ENCODE measurements around the gene SPTBN1. TPM values are rescaled to one million over a fixed set of nuclear protein-coding genes. Genes with fewer than 3 reads are reported as not detected.

Gene SPTBN1
- total and polyA plus RNA-seq, 2 of the 13 experiments (the other 11 are each of a cell fraction or from before 2014, with no cell fraction given): 123 to 299 TPM

DNA sequence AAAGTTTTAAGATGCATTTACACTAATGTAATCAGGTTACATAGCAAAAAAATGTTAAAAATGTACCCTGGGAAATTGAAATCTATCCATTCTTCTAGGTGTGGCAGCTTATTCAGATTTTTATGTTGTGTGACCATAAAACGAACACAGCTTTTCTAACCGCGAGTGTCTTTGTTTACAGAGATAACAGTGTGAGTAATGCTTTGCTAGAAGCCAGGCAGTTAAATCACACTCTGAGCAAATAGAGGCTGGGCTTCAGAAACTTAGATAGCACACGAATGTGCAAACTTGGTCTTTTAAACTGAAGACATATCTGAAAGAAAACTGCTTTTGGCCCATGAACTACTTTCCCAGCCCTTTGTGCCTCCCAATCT is 116.1 kb downstream of the SPTBN1 start (continued):
- no peak for TF ChIP-seq PLSCR1 (CRISPR knock-in tag; IDR thresholded peaks at IDR 0.05; ENCODE audit: borderline replicate concordance)
- TF ChIP-seq RORA (CRISPR knock-in tag; IDR thresholded peaks at IDR 0.05): no peak
- TF ChIP-seq NCOR1 (IDR thresholded peaks at IDR 0.05; ENCODE audit: borderline replicate concordance, low read length): peak; percentile 16; the same call in 1 of the 2 replicates
- peak; percentile 95 for TF ChIP-seq SAP130 (CRISPR knock-in tag; IDR thresholded peaks at IDR 0.05; ENCODE audit: low read depth)
- no peak for TF ChIP-seq ZNF713 (CRISPR knock-in tag; IDR thresholded peaks at IDR 0.05)
- TF ChIP-seq ZNF629 (CRISPR knock-in tag; conservative IDR thresholded peaks at IDR 0.05): 0 out of 2 replicates have a peak, but pooled peaks have one; percentile 23
- TF ChIP-seq JDP2 (CRISPR knock-in tag; IDR thresholded peaks at IDR 0.05; ENCODE audit: borderline replicate concordance): no peak
- TF ChIP-seq, protein P1, sequence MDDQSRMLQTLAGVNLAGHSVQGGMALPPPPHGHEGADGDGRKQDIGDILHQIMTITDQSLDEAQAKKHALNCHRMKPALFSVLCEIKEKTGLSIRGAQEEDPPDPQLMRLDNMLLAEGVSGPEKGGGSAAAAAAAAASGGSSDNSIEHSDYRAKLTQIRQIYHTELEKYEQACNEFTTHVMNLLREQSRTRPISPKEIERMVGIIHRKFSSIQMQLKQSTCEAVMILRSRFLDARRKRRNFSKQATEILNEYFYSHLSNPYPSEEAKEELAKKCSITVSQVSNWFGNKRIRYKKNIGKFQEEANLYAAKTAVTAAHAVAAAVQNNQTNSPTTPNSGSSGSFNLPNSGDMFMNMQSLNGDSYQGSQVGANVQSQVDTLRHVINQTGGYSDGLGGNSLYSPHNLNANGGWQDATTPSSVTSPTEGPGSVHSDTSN (CRISPR knock-in tag; IDR thresholded peaks at IDR 0.05; ENCODE audit: borderline replicate concordance): no peak
- TF ChIP-seq LBX2 (CRISPR knock-in tag; IDR thresholded peaks at IDR 0.05; ENCODE audit: borderline replicate concordance): no peak
- TF ChIP-seq, protein P2, sequence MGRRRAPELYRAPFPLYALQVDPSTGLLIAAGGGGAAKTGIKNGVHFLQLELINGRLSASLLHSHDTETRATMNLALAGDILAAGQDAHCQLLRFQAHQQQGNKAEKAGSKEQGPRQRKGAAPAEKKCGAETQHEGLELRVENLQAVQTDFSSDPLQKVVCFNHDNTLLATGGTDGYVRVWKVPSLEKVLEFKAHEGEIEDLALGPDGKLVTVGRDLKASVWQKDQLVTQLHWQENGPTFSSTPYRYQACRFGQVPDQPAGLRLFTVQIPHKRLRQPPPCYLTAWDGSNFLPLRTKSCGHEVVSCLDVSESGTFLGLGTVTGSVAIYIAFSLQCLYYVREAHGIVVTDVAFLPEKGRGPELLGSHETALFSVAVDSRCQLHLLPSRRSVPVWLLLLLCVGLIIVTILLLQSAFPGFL (CRISPR knock-in tag; IDR thresholded peaks at IDR 0.05): no peak
- TF ChIP-seq NR2F1 (CRISPR knock-in tag; IDR thresholded peaks at IDR 0.05): no peak
- TF ChIP-seq YEATS2 (CRISPR knock-in tag; IDR thresholded peaks at IDR 0.05; ENCODE audit: borderline replicate concordance): no peak; the same call in 1 of the 2 replicates
- TF ChIP-seq TCF7L2 (IDR thresholded peaks at IDR 0.05; ENCODE audit: low read depth, low read length): peak; percentile 46; the same call in 1 of the 2 replicates
- TF ChIP-seq MTF1 (CRISPR knock-in tag; IDR thresholded peaks at IDR 0.05): no peak
- peak; percentile 89; the same call in 1 of the 2 replicates for TF ChIP-seq SALL1 (CRISPR knock-in tag; IDR thresholded peaks at IDR 0.05)
- no peak for TF ChIP-seq ZNF274 (CRISPR knock-in tag; IDR thresholded peaks at IDR 0.05)
- peak; percentile 53; the same call in 1 of the 2 replicates for TF ChIP-seq KMT2B (CRISPR knock-in tag; IDR thresholded peaks at IDR 0.05)
- TF ChIP-seq SIX4 (CRISPR knock-in tag; IDR thresholded peaks at IDR 0.05): no peak; the same call in 1 of the 2 replicates
- TF ChIP-seq RXRB (CRISPR knock-in tag; IDR thresholded peaks at IDR 0.05; ENCODE audit: borderline replicate concordance): peak; percentile 80
- peak; percentile 61; the same call in 1 of the 2 replicates for TF ChIP-seq SMARCC2 (IDR thresholded peaks at IDR 0.05)
- peak; percentile 88; the same call in 1 of the 2 replicates for TF ChIP-seq ZNF614 (CRISPR knock-in tag; IDR thresholded peaks at IDR 0.05; ENCODE audit: borderline replicate concordance)
- TF ChIP-seq ATF1 (CRISPR knock-in tag; IDR thresholded peaks at IDR 0.05): peak; percentile 59
- TF ChIP-seq ZNF644 (CRISPR knock-in tag; IDR thresholded peaks at IDR 0.05; ENCODE audit: low read depth): peak; percentile 42; the same call in 1 of the 2 replicates
- TF ChIP-seq KDM6A (CRISPR knock-in tag; IDR thresholded peaks at IDR 0.05; ENCODE audit: low read depth): no peak
- TF ChIP-seq ZMYM3 (CRISPR knock-in tag; IDR thresholded peaks at IDR 0.05): peak; percentile 28; the same call in 1 of the 2 replicates
- TF ChIP-seq KLF12 (CRISPR knock-in tag; IDR thresholded peaks at IDR 0.05; ENCODE audit: borderline replicate concordance): no peak
- TF ChIP-seq, protein P3, sequence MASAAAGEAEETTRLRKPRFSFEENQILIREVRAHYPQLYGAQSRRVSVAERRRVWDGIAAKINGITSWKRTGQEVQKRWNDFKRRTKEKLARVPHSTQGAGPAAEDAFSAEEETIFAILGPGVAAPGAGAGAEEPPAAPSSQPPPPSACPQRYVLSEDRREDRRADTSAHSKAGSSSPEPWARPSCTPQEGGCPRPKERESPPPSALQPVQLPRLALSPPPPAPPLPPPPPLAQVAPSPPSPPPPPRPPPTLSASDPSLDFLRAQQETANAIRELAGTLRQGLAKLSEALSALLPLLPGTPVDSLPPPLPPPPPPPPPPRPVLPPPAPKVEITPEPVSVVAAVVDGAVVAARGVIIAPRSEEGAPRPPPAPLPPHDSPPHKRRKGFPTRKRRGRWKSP (CRISPR knock-in tag; IDR thresholded peaks at IDR 0.05): peak; percentile 57; the same call in 1 of the 2 replicates
- TF ChIP-seq ZNF878 (CRISPR knock-in tag; IDR thresholded peaks at IDR 0.05): no peak
- TF ChIP-seq ZFP41 (CRISPR knock-in tag; IDR thresholded peaks at IDR 0.05; ENCODE audit: borderline replicate concordance): no peak
